Karpas-422 (cell line): ENCODE data around the gene AMFR. TPM values are rescaled to one million over a fixed set of nuclear protein-coding genes. Genes with fewer than 3 reads are reported as not detected.

Experiments used
- DNase-seq: peaks from one replicate; pipeline ENCODE4 v3.0.0-alpha.2; 2015
- H2AFZ ChIP-seq: fragments of 200-600 bp; sonication (generic); 2 replicates; pipeline ENCODE4 v1.6.1; 2014; ENCODE audit warnings: antibody characterized with exemption, low read length, mixed read lengths
- H3K27ac ChIP-seq: fragments of 200-600 bp; sonication (generic); 2 replicates; pipeline ENCODE4 v1.5.1; 2014; ENCODE audit warnings: mild to moderate bottlenecking, low read length, moderate library complexity
- H3K27me3 ChIP-seq: fragments of 200-600 bp; sonication (generic); 2 replicates; pipeline ENCODE4 v1.6.1; 2014; ENCODE audit warnings: low read length, mixed read lengths
- H3K36me3 ChIP-seq: fragments of 200-600 bp; sonication (generic); 2 replicates; pipeline ENCODE4 v1.6.1; 2014; ENCODE audit warnings: low read length, mixed read lengths; ENCODE audit not compliant: insufficient read depth
- H3K4me1 ChIP-seq: fragments of 200-600 bp; sonication (generic); 2 replicates; pipeline ENCODE4 v1.6.1; 2014; ENCODE audit warnings: mild to moderate bottlenecking, low read length, mixed read lengths
- H3K4me2 ChIP-seq: fragments of 200-600 bp; sonication (generic); 2 replicates; pipeline ENCODE4 v1.6.1; 2014; ENCODE audit warnings: low read length, low read depth, mild to moderate bottlenecking; ENCODE audit not compliant: poor library complexity, severe bottlenecking
- H3K4me3 ChIP-seq: fragments of 200-600 bp; sonication (generic); 2 replicates; pipeline ENCODE4 v1.5.1; 2014; ENCODE audit warnings: mild to moderate bottlenecking, antibody characterized with exemption, low read length, mixed read lengths
- H3K79me2 ChIP-seq: fragments of 200-600 bp; sonication (generic); 2 replicates; pipeline ENCODE4 v1.6.1; 2014; ENCODE audit warnings: mild to moderate bottlenecking, low read length, mixed read lengths
- H3K9ac ChIP-seq: fragments of 200-600 bp; sonication (generic); 2 replicates; pipeline ENCODE4 v1.6.0; 2014; ENCODE audit warnings: low read length
- H3K9me2 ChIP-seq: fragments of 200-600 bp; sonication (generic), shearing (Covaris generic); replicated peaks from 2 replicates; pipeline ENCODE4 v1.6.0; 2014; ENCODE audit warnings: mild to moderate bottlenecking, low read length, moderate library complexity; ENCODE audit not compliant: insufficient read depth
- H3K9me3 ChIP-seq: fragments of 300-700, 200-600 bp; sonication (generic); 2 replicates; pipeline ENCODE4 v1.6.1; 2014; ENCODE audit warnings: low read length, mixed read lengths
- H4K20me1 ChIP-seq: fragments of 200-600 bp; sonication (generic); 2 replicates; pipeline ENCODE4 v1.6.1; 2014; ENCODE audit warnings: mild to moderate bottlenecking, antibody characterized with exemption, low read length, low read depth; ENCODE audit not compliant: insufficient read depth
- total RNA-seq: library from RNA; depleted of rRNA; stranded (reverse); fragments of >200 nt; shearing (Covaris generic); gene quantifications from 2 replicates; pipeline ENCODE4 v1.2.3, GENCODE V29; 2014; ENCODE audit warnings: low replicate concordance

AMFR gene
- total RNA-seq, 1 experiment from 2014 or later, result 243 TPM

- no peaks in the 10 kb centered on the region for H3K9me3 ChIP-seq
- peaks cover 19% of the 10 kb centered on the region; the same call in 1 of the 2 replicates for H4K20me1 ChIP-seq
- peak overlapping the region; percentile 82 for H3K4me2 ChIP-seq
- peak overlapping the region; percentile 92 for H3K4me3 ChIP-seq
- H3K4me1 ChIP-seq, result peaks cover 58% of the 10 kb centered on the region
- no peaks in the 10 kb centered on the region for H3K27me3 ChIP-seq
- H3K9me2 ChIP-seq, result no peaks in the 10 kb centered on the region
- peaks cover 78% of the 10 kb centered on the region for H3K79me2 ChIP-seq
- peak overlapping the region; percentile 96 for H3K27ac ChIP-seq
- H3K9ac ChIP-seq, result peak overlapping the region; percentile 88
- DNase-seq, result peak; percentile 58
- no peaks in the 10 kb centered on the region for H3K36me3 ChIP-seq
- H2AFZ ChIP-seq, result no peak overlapping the region
Measured at GRCh38 chr16:56421976-56422669, 3.2 kb downstream of the AMFR start.

- peak; percentile 95 for DNase-seq
- Histone ChIP-seq H3K4me2 (peak overlapping the region; percentile 82), H3K9me2 (no peaks in the 10 kb centered on the region), H2AFZ (no peak overlapping the region), H3K9ac (0 out of 2 replicates have a peak overlapping the region, but pooled peaks have one; percentile 29), H3K4me3 (peak overlapping the region; percentile 92), H3K9me3 (no peaks in the 10 kb centered on the region), H4K20me1 (peaks cover 19% of the 10 kb centered on the region; the same call in 1 of the 2 replicates), H3K36me3 (no peaks in the 10 kb centered on the region), H3K4me1 (peaks cover 66% of the 10 kb centered on the region), H3K27ac (peak overlapping the region; percentile 96), H3K27me3 (no peaks in the 10 kb centered on the region), H3K79me2 (peaks cover 86% of the 10 kb centered on the region)
Measured at GRCh38 chr16:56421313-56421712, 4.0 kb downstream of the AMFR start.

DNA sequence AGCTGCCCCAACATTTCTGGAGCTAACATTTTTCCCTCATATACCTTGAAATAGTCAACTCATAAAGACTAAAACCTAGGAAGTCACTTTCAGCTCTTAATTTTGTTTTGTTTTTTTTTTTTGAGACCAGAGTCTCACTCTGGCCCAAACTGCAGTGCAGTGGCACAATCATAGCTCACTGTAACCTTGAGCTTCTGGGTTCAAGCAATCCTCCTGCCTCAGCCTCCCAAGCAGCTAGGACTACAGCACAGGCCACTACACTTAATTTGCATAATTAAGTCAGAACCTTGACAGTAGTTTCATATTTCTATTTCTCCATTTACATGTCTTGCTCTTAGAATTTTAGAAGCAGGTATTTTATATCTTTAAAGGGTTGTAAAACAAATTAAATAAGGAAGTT, 4.7 kb downstream of the AMFR start:
- peak overlapping the region; percentile 82 for H3K4me2 ChIP-seq
- H4K20me1 ChIP-seq, result peaks cover 19% of the 10 kb centered on the region; the same call in 1 of the 2 replicates
- no peaks in the 10 kb centered on the region for H3K27me3 ChIP-seq
- no peaks in the 10 kb centered on the region for H3K36me3 ChIP-seq
- DNase-seq, result peak; percentile 62
- no peaks in the 10 kb centered on the region for H3K9me3 ChIP-seq
- no peak overlapping the region for H3K9ac ChIP-seq
- H2AFZ ChIP-seq, result no peak overlapping the region
- H3K79me2 ChIP-seq, result peaks cover 93% of the 10 kb centered on the region
- H3K9me2 ChIP-seq, result no peaks in the 10 kb centered on the region
- H3K27ac ChIP-seq, result peak overlapping the region; percentile 96
- H3K4me1 ChIP-seq, result peaks cover 68% of the 10 kb centered on the region
- peak overlapping the region; percentile 25; the same call in 1 of the 2 replicates for H3K4me3 ChIP-seq

- Histone ChIP-seq H3K4me1 (peaks cover 74% of the 10 kb centered on the region), H3K27ac (peak overlapping the region; percentile 96), H2AFZ (no peak overlapping the region), H3K9ac (no peak overlapping the region), H3K9me2 (no peaks in the 10 kb centered on the region), H3K27me3 (no peaks in the 10 kb centered on the region), H3K79me2 (peaks cover 98% of the 10 kb centered on the region), H3K4me3 (0 out of 2 replicates have a peak overlapping the region, but pooled peaks have one; percentile 25), H4K20me1 (peaks cover 23% of the 10 kb centered on the region; the same call in 1 of the 2 replicates), H3K9me3 (no peaks in the 10 kb centered on the region), H3K36me3 (no peaks in the 10 kb centered on the region), H3K4me2 (peak overlapping the region; percentile 82)
- no peak for DNase-seq
Measured at GRCh38 chr16:56419740-56420548, 5.4 kb downstream of the AMFR start.

GRCh38 chr16:56417138-56417537, 8.2 kb downstream of the AMFR start:
- Histone ChIP-seq H3K9me3 (no peaks in the 10 kb centered on the region), H3K9me2 (no peaks in the 10 kb centered on the region), H3K4me1 (peaks cover 56% of the 10 kb centered on the region), H2AFZ (no peak overlapping the region), H3K79me2 (peaks cover 98% of the 10 kb centered on the region), H3K9ac (no peak overlapping the region), H4K20me1 (peaks cover 21% of the 10 kb centered on the region; the same call in 1 of the 2 replicates), H3K4me3 (no peak overlapping the region), H3K27me3 (no peaks in the 10 kb centered on the region), H3K4me2 (peak overlapping the region; percentile 14), H3K36me3 (no peaks in the 10 kb centered on the region; the same call in 1 of the 2 replicates), H3K27ac (no peak overlapping the region)
- DNase-seq, result no peak

DNA sequence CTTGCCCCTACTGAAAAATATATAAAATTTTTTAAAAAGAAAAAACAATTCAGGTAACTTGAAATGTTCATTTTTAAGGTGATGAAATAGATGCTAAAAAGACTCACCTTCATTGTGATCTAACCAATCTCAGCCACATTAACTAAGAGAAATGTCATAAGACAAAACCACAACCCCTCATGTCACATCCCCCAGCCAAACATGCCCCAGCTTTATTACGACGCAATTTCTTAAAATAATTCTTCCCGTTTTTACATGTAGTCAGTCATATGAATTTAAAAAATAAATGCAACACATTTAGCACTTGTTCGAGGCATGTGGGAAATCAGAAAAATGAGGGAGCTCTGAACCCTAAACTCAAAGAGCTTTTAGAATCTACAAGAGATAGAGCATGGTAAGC, 9.5 kb downstream of the AMFR start:
- Histone ChIP-seq H3K9ac (peak overlapping the region; percentile 9; the same call in 1 of the 2 replicates), H3K9me3 (no peaks in the 10 kb centered on the region), H3K4me2 (peak overlapping the region; percentile 55), H4K20me1 (peaks cover 15% of the 10 kb centered on the region; the same call in 1 of the 2 replicates), H3K4me1 (peaks cover 43% of the 10 kb centered on the region), H3K79me2 (peaks cover 99% of the 10 kb centered on the region), H3K27ac (peak overlapping the region; percentile 82), H3K36me3 (no peaks in the 10 kb centered on the region; the same call in 1 of the 2 replicates), H3K9me2 (no peaks in the 10 kb centered on the region), H3K4me3 (no peak overlapping the region), H3K27me3 (no peaks in the 10 kb centered on the region), H2AFZ (no peak overlapping the region)
- no peak for DNase-seq

- H3K9me2 ChIP-seq, result no peaks in the 10 kb centered on the region
- H3K4me2 ChIP-seq, result no peak overlapping the region
- peaks cover 1% of the 10 kb centered on the region; the same call in 1 of the 2 replicates for H3K36me3 ChIP-seq
- no peaks in the 10 kb centered on the region for H3K9me3 ChIP-seq
- no peak overlapping the region for H3K9ac ChIP-seq
- peaks cover 33% of the 10 kb centered on the region for H3K4me1 ChIP-seq
- no peak overlapping the region for H3K4me3 ChIP-seq
- H2AFZ ChIP-seq, result no peak overlapping the region
- H3K79me2 ChIP-seq, result peaks cover 92% of the 10 kb centered on the region
- peaks cover 4% of the 10 kb centered on the region; the same call in 1 of the 2 replicates for H4K20me1 ChIP-seq
- no peak overlapping the region for H3K27ac ChIP-seq
- DNase-seq, result no peak
- no peaks in the 10 kb centered on the region for H3K27me3 ChIP-seq
Measured at GRCh38 chr16:56414366-56414765, 11.0 kb downstream of the AMFR start.

DNA sequence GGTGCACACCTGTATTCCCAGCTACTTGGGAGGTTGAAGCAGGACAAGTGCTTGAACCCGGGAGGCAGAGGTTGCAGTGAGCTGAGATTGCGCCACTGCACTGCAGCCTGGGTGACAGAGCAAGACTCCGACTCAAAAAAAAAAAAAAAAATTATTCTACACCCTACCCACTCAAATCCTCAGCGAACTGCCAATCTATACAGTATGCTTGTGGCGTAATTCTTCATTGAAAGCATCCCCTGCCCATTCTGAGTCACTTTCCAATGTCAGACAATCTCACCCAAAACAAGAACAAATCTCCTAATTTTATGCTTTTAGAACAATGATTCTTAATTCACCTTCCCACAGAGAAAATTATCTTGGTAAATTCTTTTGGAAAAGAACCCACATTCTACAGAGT, 12.0 kb downstream of the AMFR start:
- Histone ChIP-seq H3K9ac (no peak overlapping the region), H2AFZ (no peak overlapping the region), H3K4me3 (no peak overlapping the region), H4K20me1 (peaks cover 4% of the 10 kb centered on the region; the same call in 1 of the 2 replicates), H3K4me1 (peaks cover 39% of the 10 kb centered on the region), H3K4me2 (no peak overlapping the region), H3K79me2 (peaks cover 90% of the 10 kb centered on the region), H3K27ac (no peak overlapping the region), H3K9me2 (no peaks in the 10 kb centered on the region), H3K9me3 (no peaks in the 10 kb centered on the region), H3K27me3 (no peaks in the 10 kb centered on the region), H3K36me3 (peaks cover 10% of the 10 kb centered on the region; the same call in 1 of the 2 replicates)
- DNase-seq, result no peak
